ENCODE measurements around the gene TPM1. TPM values are rescaled to one million over a fixed set of nuclear protein-coding genes. Genes with fewer than 3 reads are reported as not detected.

The TPM1 gene
- total and polyA plus RNA-seq, 4 donors, result 118 to 469 (median 192) TPM

Other genes with a start within 250 kb of the TPM1 start
- gene LACTB, start 79.1 kb downstream of the TPM1 start, total RNA-seq, result 10 to 100 TPM; 22.8 to 36.9 TPM
- 10 to 100 TPM; 13.1 to 38.1 TPM for gene LACTB, start 79.1 kb downstream of the TPM1 start, polyA plus RNA-seq
- 10 to 100 TPM; 69.6 to 93.8 TPM for gene RPS27L, start 114.7 kb downstream of the TPM1 start, total RNA-seq
- gene RPS27L, start 114.7 kb downstream of the TPM1 start, polyA plus RNA-seq, result 100 to 1,000 TPM in 1 of 2 donors, 10 to 100 TPM in 1; 75.5 to 176 TPM
- 10 to 100 TPM; 44.5 to 88.9 TPM for gene RAB8B, start 146.9 kb downstream of the TPM1 start, total RNA-seq
- 10 to 100 TPM; 10.0 to 26.9 TPM for gene RAB8B, start 146.9 kb downstream of the TPM1 start, polyA plus RNA-seq
- 10 to 100 TPM; 25.1 to 29.9 TPM for gene APH1B, start 234.9 kb downstream of the TPM1 start, total RNA-seq
- 10 to 100 TPM; 17.5 to 18.6 TPM for gene APH1B, start 234.9 kb downstream of the TPM1 start, polyA plus RNA-seq

Data from lung (tissue), 4 donors.